Uterus (tissue), 2 donors: ENCODE data around the gene ARHGEF19.

Experiments
- CTCF ChIP-seq, 4 experiments: fragments of 200-600 bp in 2 of 4; fragments of 450-650 bp in 2 of 4; sonication (generic) in 2 of 4; IDR thresholded peaks; one replicate each; pipeline ENCODE4 v1.5.1; 2016 to 2019; ENCODE audit warnings: antibody characterized with exemption in 4 of 4, mild to moderate bottlenecking in 2 of 4, moderate library complexity in 1 of 4
- POLR2A ChIP-seq, 2 donors: fragments of 450-650 bp; IDR thresholded peaks; one replicate each; pipeline ENCODE4 v1.6.1; 2016; ENCODE audit warnings: antibody characterized with exemption in 2 of 2, mild to moderate bottlenecking in 1 of 2, moderate library complexity in 1 of 2

- TF ChIP-seq CTCF (IDR thresholded peaks at IDR 0.05): no peak
- no peak for TF ChIP-seq POLR2A (IDR thresholded peaks at IDR 0.05)
These were observed 41.0 kb upstream of the ARHGEF19 start for GRCh38 chr1:16253332-16253922.
